ENCODE measurements around the gene SV2B.

The SV2B gene

GRCh38 chr15:91224755-91225380 lies 124.8 kb downstream of the SV2B start:
- no peaks in the 10 kb centered on the region for H3K9me3 ChIP-seq (ENCODE audit: control insufficient read depth, low read depth, low read length)
- H3K9ac ChIP-seq (ENCODE audit: low read length): no peak overlapping the region
- no peak overlapping the region for H3K27ac ChIP-seq (ENCODE audit: low read length)
- no peaks in the 10 kb centered on the region for H3K36me3 ChIP-seq (ENCODE audit: control insufficient read depth, low read depth, low read length)
- no peak overlapping the region for H3K4me3 ChIP-seq (ENCODE audit: low read length)
- H3K4me1 ChIP-seq (ENCODE audit: control insufficient read depth, low read depth, low read length): peaks cover 3% of the 10 kb centered on the region
- H3K27me3 ChIP-seq (ENCODE audit: control insufficient read depth, insufficient read depth, low read length): no peaks in the 10 kb centered on the region

DNA sequence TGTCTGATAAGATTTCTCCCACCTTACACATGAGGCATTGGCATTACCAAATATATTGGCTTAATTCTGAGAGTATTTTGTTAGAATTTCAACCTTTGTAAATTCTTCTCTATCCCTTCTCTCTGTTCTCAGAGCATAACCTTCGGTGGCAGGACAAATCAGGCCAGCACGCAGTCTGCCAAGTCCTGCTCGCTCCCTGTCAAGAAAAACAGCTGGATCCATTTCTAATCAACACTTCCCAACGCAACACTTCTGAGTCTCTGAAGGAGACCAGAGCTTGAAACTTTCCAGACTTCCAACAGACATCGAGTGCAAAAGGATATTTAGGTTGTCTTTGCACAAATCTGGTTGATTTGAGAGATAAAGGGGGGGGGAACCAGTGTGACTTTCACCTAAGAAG lies 125.7 kb downstream of the SV2B start:
- Histone ChIP-seq H3K9me3 (ENCODE audit: control insufficient read depth, low read depth, low read length) (no peaks in the 10 kb centered on the region), H3K9ac (ENCODE audit: low read length) (no peak overlapping the region), H3K4me3 (ENCODE audit: low read length) (no peak overlapping the region), H3K4me1 (ENCODE audit: control insufficient read depth, low read depth, low read length) (peaks cover 3% of the 10 kb centered on the region), H3K27me3 (ENCODE audit: control insufficient read depth, insufficient read depth, low read length) (no peaks in the 10 kb centered on the region), H3K27ac (ENCODE audit: low read length) (no peak overlapping the region), H3K36me3 (ENCODE audit: control insufficient read depth, low read depth, low read length) (no peaks in the 10 kb centered on the region)

DNA sequence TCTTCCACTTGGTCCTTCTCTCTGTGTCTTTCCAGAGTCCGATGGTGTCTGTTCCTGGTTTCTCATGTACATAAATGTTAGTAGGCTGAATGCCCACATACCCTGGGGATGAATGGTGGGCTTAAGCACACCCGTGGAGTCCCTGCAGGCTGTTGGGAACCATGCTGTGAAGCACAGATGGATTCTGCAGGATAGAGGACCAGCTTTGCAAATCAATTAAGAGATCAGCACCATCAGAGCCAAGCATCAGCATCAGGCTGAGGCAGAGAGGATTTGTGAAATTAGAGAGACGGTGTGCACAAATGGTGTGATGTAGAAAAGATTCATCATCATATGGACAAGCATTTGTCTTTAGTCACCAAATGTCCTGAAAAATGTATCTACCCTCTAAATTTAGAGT lies 127.1 kb downstream of the SV2B start:
- Histone ChIP-seq H3K4me1 (ENCODE audit: control insufficient read depth, low read depth, low read length) (peaks cover 3% of the 10 kb centered on the region), H3K27ac (ENCODE audit: low read length) (no peak overlapping the region), H3K36me3 (ENCODE audit: control insufficient read depth, low read depth, low read length) (no peaks in the 10 kb centered on the region), H3K4me3 (ENCODE audit: low read length) (no peak overlapping the region), H3K27me3 (ENCODE audit: control insufficient read depth, insufficient read depth, low read length) (no peaks in the 10 kb centered on the region), H3K9me3 (ENCODE audit: control insufficient read depth, low read depth, low read length) (no peaks in the 10 kb centered on the region), H3K9ac (ENCODE audit: low read length) (no peak overlapping the region)

GRCh38 chr15:91227766-91228165 lies 127.7 kb downstream of the SV2B start:
- Histone ChIP-seq H3K27ac (ENCODE audit: low read length) (no peak overlapping the region), H3K36me3 (ENCODE audit: control insufficient read depth, low read depth, low read length) (no peaks in the 10 kb centered on the region), H3K27me3 (ENCODE audit: control insufficient read depth, insufficient read depth, low read length) (no peaks in the 10 kb centered on the region), H3K4me3 (ENCODE audit: low read length) (no peak overlapping the region), H3K9me3 (ENCODE audit: control insufficient read depth, low read depth, low read length) (no peaks in the 10 kb centered on the region), H3K9ac (ENCODE audit: low read length) (no peak overlapping the region), H3K4me1 (ENCODE audit: control insufficient read depth, low read depth, low read length) (peaks cover 3% of the 10 kb centered on the region)

GRCh38 chr15:91228383-91228782 lies 128.3 kb downstream of the SV2B start:
- no peak overlapping the region for H3K9ac ChIP-seq (ENCODE audit: low read length)
- no peaks in the 10 kb centered on the region for H3K9me3 ChIP-seq (ENCODE audit: control insufficient read depth, low read depth, low read length)
- H3K36me3 ChIP-seq (ENCODE audit: control insufficient read depth, low read depth, low read length): no peaks in the 10 kb centered on the region
- no peak overlapping the region for H3K27ac ChIP-seq (ENCODE audit: low read length)
- peaks cover 3% of the 10 kb centered on the region for H3K4me1 ChIP-seq (ENCODE audit: control insufficient read depth, low read depth, low read length)
- no peaks in the 10 kb centered on the region for H3K27me3 ChIP-seq (ENCODE audit: control insufficient read depth, insufficient read depth, low read length)
- no peak overlapping the region for H3K4me3 ChIP-seq (ENCODE audit: low read length)

DNA sequence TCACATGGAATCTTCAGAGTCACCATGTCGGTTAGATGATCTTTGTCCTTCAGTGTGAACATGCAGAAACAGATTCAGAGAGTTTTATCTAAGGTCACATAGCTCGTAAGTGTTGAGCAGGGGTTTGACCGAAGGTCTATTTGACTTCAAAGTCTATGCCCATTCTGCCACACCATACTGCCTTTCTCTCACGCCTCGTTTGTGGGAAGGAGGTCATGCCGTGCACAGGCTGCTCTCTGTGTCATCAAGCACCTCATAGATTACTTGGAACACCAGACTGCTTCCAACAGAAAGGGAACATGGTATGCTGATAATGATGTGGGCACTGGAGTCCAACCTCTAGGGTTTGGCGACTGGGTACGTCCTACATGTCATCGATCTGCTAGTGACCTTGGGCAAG lies 128.8 kb downstream of the SV2B start:
- H3K4me1 ChIP-seq (ENCODE audit: control insufficient read depth, low read depth, low read length): peaks cover 3% of the 10 kb centered on the region
- H3K27me3 ChIP-seq (ENCODE audit: control insufficient read depth, insufficient read depth, low read length): no peaks in the 10 kb centered on the region
- H3K9me3 ChIP-seq (ENCODE audit: control insufficient read depth, low read depth, low read length): no peaks in the 10 kb centered on the region
- H3K36me3 ChIP-seq (ENCODE audit: control insufficient read depth, low read depth, low read length): no peaks in the 10 kb centered on the region
- H3K4me3 ChIP-seq (ENCODE audit: low read length): no peak overlapping the region
- H3K27ac ChIP-seq (ENCODE audit: low read length): no peak overlapping the region
- no peak overlapping the region for H3K9ac ChIP-seq (ENCODE audit: low read length)

DNA sequence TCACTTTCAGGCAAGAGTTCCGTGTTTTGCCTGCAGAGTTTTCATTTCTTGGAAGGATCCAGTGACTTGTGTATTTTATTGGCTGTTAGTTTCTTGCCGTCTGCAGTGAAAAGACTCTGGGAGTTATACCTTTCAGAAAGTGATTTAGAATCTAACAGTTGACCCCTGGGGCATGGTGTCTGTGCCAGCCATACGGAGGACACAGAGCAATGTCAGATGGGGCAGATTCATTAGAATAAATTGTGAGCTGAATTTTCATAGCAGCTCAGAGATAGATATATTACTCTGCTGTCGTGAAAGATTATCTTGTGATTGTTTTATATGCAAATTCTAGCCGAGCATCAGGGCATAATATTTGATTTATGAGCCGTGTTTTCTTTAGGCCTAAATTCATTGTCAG lies 131.6 kb downstream of the SV2B start:
- no peak overlapping the region for H3K4me3 ChIP-seq (ENCODE audit: low read length)
- H3K36me3 ChIP-seq (ENCODE audit: control insufficient read depth, low read depth, low read length): no peaks in the 10 kb centered on the region
- peaks cover 2% of the 10 kb centered on the region for H3K4me1 ChIP-seq (ENCODE audit: control insufficient read depth, low read depth, low read length)
- H3K9ac ChIP-seq (ENCODE audit: low read length): no peak overlapping the region
- H3K27me3 ChIP-seq (ENCODE audit: control insufficient read depth, insufficient read depth, low read length): no peaks in the 10 kb centered on the region
- no peak overlapping the region for H3K27ac ChIP-seq (ENCODE audit: low read length)
- H3K9me3 ChIP-seq (ENCODE audit: control insufficient read depth, low read depth, low read length): no peaks in the 10 kb centered on the region

- Histone ChIP-seq H3K4me1 (ENCODE audit: control insufficient read depth, low read depth, low read length) (no peaks in the 10 kb centered on the region), H3K27me3 (ENCODE audit: control insufficient read depth, insufficient read depth, low read length) (no peaks in the 10 kb centered on the region), H3K9me3 (ENCODE audit: control insufficient read depth, low read depth, low read length) (no peaks in the 10 kb centered on the region), H3K27ac (ENCODE audit: low read length) (no peak overlapping the region), H3K9ac (ENCODE audit: low read length) (no peak overlapping the region), H3K4me3 (ENCODE audit: low read length) (no peak overlapping the region), H3K36me3 (ENCODE audit: control insufficient read depth, low read depth, low read length) (no peaks in the 10 kb centered on the region)
Measured at GRCh38 chr15:91234759-91235158, 134.7 kb downstream of the SV2B start.

GRCh38 chr15:91235376-91235775 lies 135.3 kb downstream of the SV2B start:
- H3K27me3 ChIP-seq (ENCODE audit: control insufficient read depth, insufficient read depth, low read length): no peaks in the 10 kb centered on the region
- no peaks in the 10 kb centered on the region for H3K36me3 ChIP-seq (ENCODE audit: control insufficient read depth, low read depth, low read length)
- H3K27ac ChIP-seq (ENCODE audit: low read length): no peak overlapping the region
- H3K4me3 ChIP-seq (ENCODE audit: low read length): no peak overlapping the region
- no peaks in the 10 kb centered on the region for H3K4me1 ChIP-seq (ENCODE audit: control insufficient read depth, low read depth, low read length)
- no peak overlapping the region for H3K9ac ChIP-seq (ENCODE audit: low read length)
- H3K9me3 ChIP-seq (ENCODE audit: control insufficient read depth, low read depth, low read length): no peaks in the 10 kb centered on the region

GRCh38 chr15:91237445-91237844 lies 137.4 kb downstream of the SV2B start:
- no peak overlapping the region for H3K4me3 ChIP-seq (ENCODE audit: low read length)
- H3K4me1 ChIP-seq (ENCODE audit: control insufficient read depth, low read depth, low read length): no peaks in the 10 kb centered on the region
- no peaks in the 10 kb centered on the region for H3K9me3 ChIP-seq (ENCODE audit: control insufficient read depth, low read depth, low read length)
- H3K27ac ChIP-seq (ENCODE audit: low read length): no peak overlapping the region
- H3K27me3 ChIP-seq (ENCODE audit: control insufficient read depth, insufficient read depth, low read length): no peaks in the 10 kb centered on the region
- H3K9ac ChIP-seq (ENCODE audit: low read length): no peak overlapping the region
- H3K36me3 ChIP-seq (ENCODE audit: control insufficient read depth, low read depth, low read length): no peaks in the 10 kb centered on the region

GRCh38 chr15:91238644-91239425 lies 138.8 kb downstream of the SV2B start:
- Histone ChIP-seq H3K4me1 (ENCODE audit: control insufficient read depth, low read depth, low read length) (no peaks in the 10 kb centered on the region), H3K4me3 (ENCODE audit: low read length) (no peak overlapping the region), H3K9ac (ENCODE audit: low read length) (no peak overlapping the region), H3K9me3 (ENCODE audit: control insufficient read depth, low read depth, low read length) (no peaks in the 10 kb centered on the region), H3K27me3 (ENCODE audit: control insufficient read depth, insufficient read depth, low read length) (no peaks in the 10 kb centered on the region), H3K36me3 (ENCODE audit: control insufficient read depth, low read depth, low read length) (no peaks in the 10 kb centered on the region), H3K27ac (ENCODE audit: low read length) (no peak overlapping the region)

GRCh38 chr15:91243826-91244225 lies 143.8 kb downstream of the SV2B start:
- no peak overlapping the region for H3K4me3 ChIP-seq (ENCODE audit: low read length)
- H3K4me1 ChIP-seq (ENCODE audit: control insufficient read depth, low read depth, low read length): no peaks in the 10 kb centered on the region
- no peaks in the 10 kb centered on the region for H3K27me3 ChIP-seq (ENCODE audit: control insufficient read depth, insufficient read depth, low read length)
- no peaks in the 10 kb centered on the region for H3K36me3 ChIP-seq (ENCODE audit: control insufficient read depth, low read depth, low read length)
- H3K27ac ChIP-seq (ENCODE audit: low read length): no peak overlapping the region
- no peak overlapping the region for H3K9ac ChIP-seq (ENCODE audit: low read length)
- H3K9me3 ChIP-seq (ENCODE audit: control insufficient read depth, low read depth, low read length): no peaks in the 10 kb centered on the region

Data from iPS-18a (cell line).